NCI-H510A treated with DMSO at 0.1 percent for 48 hours (cell line): Measurements from ENCODE around the gene TNS3.

Source experiments
- DNase-seq: peaks from one replicate; lab custom pipeline; 2025; lab: John Stamatoyannopoulos, UW

TNS3 gene

DNA sequence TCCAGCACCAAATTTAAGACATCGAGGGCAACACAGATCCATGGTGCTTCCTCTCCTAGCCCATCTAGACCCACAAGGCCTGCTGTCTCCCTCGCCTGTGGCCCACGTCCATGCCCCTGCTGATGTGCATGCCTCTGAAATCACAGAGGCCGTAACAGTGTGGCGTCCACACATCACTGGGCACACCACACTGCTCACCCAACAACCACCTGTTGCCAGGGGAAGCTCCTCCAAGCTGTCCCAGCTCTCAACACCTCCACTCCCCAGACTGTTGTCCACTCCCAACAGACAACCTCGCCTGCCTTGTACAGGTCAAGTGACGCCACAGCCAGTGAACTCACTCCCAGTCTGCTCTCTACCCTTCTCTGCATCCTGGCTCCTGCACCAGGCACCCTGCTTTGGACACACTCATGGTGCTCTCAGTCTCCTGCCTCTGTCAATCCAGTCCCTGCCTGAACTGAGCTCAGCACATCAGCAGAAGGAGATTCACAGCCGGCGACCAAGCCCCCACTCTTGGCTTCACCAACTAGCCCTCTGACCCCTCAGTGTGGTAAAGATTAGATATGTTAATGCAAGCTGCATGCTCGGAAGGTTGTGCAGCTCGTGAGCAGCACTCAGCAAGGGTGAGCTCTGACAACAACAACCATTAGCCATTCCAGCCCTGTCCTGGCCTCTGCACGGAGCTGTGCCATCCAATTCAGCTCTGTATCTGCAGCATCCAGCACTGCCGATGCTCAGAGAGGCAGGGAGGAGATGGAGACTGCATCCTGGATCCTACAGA lies 197.0 kb downstream of the TNS3 start:
- DNase-seq, result no peak

- DNase-seq, result no peak
Observed at GRCh38 chr7:47383696-47384445, 198.0 kb downstream of the TNS3 start.

DNA sequence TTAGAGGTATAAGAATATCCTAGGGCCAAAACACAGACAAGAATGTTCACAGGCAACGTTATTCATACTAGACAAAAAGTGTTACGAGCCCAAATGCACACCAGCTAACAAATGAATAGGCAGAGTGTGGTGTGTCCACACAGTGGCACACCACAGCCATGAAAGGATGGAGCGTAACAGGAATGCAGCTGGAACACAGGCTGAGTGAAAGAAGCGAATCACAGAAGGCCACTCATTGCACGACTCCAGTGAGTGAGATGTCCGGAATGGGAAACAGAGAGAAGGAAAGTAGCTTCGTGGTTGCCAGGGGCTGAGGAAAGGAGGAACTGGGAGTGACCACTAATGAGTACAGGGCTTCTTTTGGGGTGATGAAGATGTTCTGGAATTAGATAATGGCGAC lies 198.8 kb downstream of the TNS3 start:
- DNase-seq, result no peak

GRCh38 chr7:47382200-47382599 lies 199.7 kb downstream of the TNS3 start:
- no peak for DNase-seq

DNA sequence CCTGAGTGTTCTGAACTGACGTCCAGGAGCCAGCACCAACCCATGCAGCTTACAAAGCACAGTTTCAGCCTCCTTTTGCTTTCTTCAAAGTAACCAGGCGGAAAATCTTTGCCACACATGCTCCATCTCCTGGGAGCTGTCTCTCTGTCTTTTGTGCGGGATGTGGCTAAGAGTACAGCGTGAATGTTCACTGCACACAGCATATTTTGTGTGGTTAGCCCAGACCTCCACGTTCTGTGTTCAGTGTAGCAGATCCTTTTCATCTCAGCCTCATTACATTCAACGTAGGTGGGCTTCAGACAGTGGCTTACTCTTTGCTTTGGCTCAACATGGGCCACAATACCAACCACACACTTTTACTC lies 200.8 kb downstream of the TNS3 start:
- DNase-seq, result no peak

DNA sequence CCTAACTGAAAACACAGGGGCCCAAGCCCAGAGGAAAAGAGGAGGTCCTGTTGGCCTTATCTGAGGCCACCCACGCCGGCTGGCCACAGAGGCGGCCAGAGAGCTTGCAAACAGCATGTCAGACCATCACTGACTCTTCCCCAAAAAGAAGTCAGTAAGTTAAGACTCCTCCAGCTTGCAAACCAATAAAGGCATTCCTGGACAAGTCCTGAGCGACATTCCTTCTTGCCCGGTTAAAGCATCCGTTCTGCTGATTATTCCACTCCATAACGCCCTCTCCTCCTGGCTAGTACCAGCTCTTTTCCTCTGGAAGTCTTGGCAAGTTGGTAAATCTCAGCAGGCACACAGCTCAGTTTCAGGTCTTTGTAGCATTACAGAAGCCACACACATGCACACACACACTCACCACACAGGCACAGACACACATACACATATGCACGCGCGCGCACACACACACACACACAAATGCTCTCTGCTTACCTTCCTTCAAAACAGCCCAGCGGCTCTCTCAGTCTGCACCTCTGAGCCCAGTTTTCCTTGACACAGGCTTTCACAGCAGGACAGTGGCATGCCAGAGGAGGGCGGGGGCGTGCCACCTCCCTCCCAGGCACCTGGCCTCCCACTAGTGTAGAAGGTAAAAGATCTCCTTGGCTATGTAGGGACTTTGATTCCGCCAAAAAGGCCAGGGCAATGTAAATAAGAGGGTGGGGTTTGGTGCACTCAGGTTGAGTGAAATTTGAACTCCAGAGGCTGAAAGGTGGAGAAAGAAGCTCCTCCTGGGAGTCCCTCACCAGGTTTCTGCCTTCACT lies 201.4 kb downstream of the TNS3 start:
- DNase-seq, result peak; percentile 47

DNA sequence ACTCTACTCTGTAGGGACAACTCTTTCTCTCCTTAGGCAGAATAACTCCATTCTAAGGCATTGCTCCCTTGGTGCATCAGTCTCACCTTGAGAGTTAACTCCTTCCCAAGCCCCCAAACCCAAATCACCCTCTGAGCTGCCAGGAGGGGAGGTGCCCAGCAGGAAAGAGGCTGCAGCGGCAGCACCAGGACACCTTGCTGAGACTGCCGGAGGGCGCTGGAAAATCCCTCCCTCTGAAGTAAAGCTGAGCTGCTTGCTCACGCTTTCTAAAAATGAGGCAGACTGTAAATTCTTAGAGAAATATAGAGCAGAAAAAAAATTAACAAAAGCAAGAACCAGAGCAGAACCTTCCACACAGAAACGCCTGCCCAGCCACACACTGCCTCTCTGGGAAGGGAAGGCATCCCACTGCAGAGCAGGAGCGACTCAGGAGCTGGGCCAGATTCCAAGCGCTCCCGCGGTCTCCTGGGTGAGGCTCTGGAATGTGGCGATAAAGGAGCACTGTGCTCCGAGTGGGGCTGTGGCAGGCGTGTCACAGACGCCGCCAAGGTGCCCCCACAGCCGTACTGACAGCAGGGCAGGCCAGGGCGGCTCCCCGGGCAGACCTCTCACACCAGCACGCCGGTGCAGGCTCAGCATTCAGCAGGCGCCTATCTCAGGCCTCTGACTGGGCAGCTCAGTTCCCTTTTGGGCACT lies 202.1 kb downstream of the TNS3 start:
- no peak for DNase-seq

DNA sequence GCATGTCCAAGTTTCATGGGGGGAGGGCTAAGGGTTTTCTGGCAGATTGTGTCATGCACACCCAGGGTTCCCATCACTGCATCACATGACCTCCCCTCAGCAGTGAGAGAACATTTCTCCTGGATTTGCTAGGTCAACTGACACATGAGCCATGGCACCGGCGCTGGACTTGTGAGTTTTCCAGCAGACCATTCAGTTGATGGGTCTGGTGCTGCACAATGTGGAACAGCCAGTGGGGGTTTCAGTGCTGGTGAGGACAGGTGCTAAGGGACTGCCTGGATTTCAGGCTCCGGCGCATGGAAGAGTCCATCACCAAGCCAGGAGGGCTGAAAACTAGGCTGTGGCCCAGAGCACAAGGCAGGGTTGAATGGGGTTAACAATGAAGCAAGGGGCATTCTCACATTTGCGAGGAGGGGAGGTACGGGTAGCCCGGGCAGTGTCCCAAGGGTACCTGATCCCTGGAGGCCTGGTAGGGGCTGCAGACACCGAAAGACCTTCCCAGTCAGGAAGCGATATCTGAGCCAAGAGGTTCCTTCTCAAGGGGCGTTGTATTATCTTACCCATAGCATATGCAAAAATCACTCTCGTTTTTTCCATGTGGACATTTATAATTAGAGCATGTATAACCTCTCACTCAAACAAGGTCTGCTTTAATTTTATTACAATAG lies 203.0 kb downstream of the TNS3 start:
- DNase-seq, result no peak

GRCh38 chr7:47377741-47378140 lies 204.2 kb downstream of the TNS3 start:
- no peak for DNase-seq

GRCh38 chr7:47376991-47377616 lies 204.8 kb downstream of the TNS3 start:
- DNase-seq, result no peak

- no peak for DNase-seq
Observed at GRCh38 chr7:47375121-47375938, 206.6 kb downstream of the TNS3 start.

DNA sequence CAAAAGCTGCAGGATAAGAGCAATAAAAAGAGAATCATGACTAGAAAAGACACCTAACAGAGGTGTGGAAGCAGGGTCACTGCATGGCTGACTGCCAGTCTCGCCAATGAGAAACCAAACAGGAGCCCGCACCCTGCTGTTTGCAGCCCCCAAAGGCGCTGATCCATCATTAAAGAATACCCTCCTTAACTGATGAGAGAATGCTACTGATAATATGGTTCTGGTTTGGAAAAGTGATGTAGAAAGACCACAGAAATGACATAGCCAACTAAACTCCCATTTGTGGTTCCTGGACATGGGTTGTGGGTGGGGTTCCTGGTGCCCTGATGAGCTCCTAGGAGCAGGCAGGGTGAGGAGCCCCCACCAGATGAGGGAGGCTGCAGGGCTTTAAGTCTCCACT lies 207.4 kb downstream of the TNS3 start:
- no peak for DNase-seq

GRCh38 chr7:47373871-47374451 lies 207.9 kb downstream of the TNS3 start:
- DNase-seq, result peak; percentile 38

DNA sequence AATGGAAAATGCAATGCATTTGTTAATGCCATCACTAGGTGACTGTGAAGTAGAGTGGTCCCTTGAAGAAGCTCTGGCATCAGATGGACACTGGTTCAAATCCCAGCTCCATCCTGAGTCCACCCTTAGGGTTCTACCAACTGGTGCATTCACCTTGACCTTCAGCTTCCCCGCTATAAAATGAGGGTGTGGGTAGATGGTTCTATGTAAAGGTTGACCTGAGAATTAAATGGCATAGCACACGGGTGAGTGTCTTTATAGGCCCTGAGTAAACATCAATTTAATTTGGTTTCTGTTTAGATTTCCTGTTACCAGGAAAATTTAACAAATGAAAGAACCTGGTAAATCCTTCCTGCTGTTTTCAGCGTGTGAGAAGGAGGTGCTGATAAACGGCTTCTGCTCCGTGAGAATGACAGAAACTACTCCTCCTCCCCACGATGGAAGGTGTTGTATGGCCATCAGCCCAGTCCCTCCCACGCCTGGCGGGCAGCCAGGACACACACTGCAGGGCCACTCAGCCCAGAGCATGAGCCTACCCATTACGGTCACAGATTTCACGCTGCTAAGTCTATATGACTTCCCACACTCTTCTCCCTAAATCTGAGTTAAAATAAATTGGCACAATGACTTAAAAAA lies 210.1 kb downstream of the TNS3 start:
- DNase-seq, result peak; percentile 55

DNA sequence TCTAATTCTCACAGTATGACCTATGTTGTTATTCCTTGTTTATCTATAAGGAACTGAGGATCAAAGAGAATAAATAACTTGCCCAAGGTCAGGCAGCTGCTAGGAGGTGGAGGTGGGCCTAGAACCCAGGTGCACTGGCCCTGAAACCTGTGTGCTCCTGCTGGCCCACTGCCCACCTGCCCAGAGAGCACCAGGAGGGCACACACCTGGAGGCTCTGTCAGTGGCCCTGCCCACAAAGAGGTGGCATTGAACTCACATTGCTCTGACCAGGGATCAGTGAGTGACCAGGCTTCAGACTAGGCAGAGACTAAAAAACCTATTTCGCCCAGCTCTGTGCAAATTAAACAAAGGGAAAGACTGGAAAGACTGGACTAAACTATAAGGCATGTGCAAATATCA lies 210.6 kb downstream of the TNS3 start:
- DNase-seq, result no peak

GRCh38 chr7:47370461-47371042 lies 211.4 kb downstream of the TNS3 start:
- DNase-seq, result no peak

- no peak for DNase-seq
Observed at GRCh38 chr7:47369736-47370135, 212.2 kb downstream of the TNS3 start.

DNA sequence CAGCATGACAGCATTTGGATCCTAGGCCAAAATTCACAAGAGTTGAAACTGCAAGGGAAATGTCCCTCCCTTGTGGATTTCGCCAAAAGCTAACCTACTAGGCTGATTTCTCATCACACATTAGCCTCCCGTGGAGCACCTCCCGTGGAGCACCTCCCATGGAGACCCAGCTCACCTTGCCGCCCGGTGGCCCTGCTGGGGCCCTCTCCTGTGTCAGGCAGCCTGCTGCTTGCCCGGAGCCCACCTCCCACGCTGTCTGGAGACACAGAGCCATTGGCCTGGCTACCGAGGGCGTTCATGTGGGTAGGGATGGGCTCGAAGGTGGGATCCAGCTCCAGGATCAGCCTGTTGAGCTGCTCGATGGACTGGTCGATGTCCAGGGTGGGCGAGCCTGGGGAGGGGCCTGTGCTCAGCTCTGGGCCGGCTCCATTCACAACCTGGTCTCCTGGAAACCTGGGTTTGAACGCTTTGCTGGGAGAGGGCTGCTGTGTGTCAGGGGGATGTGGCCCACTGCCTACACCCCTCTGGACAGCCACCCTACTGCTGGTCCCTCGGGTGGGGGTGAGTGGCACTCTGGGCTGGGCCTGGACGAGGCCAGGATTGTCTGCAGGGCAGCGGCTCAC lies 213.6 kb downstream of the TNS3 start:
- DNase-seq, result no peak

GRCh38 chr7:47367369-47367768 lies 214.5 kb downstream of the TNS3 start:
- no peak for DNase-seq
